NCI-H2081 treated with DMSO at 0.1 percent for 48 hours (cell line): ENCODE results near the gene ZBTB7C.

Experiments
- DNase-seq: peaks from one replicate; lab custom pipeline; 2025; lab: John Stamatoyannopoulos, UW

The ZBTB7C gene

DNA sequence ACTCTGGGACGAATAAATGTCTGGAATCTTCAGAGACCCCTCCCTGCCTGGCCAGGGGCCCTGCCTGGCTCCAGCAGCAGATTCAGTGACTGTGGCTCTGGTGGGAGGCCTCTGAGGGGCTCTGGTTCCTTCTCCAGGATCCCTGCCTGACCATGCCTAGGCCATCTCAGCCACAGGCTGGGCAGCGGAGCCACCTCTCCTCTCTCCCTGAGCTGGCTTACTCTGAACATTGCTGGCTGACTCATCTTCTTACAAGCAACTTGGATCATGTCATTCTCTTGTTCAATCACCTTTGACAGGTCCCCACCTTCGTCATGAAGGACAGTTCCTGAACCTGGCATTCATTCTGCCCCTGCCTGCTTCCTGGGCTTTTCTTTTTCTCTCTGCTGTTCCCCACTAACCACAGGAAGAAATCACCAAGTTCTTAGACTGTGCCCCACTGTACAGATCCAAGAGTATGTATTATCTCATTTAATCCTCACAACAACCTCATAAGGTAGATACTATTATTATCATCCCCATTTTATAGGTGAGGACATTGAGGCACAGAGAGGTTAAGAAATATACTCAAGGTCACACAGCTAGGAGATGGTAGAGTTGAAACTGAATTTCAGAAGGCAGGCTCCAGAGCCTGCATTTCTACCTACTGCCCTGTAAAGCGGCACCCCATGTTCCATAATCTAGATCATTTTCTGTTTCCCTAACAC lies 323.2 kb downstream of the ZBTB7C start:
- DNase-seq: no peak

DNA sequence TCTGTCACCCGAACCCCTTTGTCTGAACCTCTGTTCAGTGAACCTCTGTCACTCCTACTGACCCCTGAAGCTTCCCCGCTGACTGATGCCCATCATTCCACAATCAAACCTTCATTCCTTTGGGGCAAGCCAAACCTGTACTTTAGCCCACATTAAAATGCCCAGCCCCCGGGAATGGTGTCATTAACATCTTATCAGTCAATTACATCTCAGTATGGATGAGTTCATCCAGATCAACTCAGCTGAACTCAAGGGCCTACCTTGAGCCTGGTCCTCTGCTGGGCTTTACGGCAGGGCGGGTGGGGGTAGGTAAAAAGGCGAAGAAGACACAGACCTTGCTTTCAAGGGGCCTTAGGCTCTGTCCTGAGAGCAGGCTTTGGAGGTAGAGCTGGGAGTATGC lies 324.3 kb downstream of the ZBTB7C start:
- DNase-seq: no peak

DNA sequence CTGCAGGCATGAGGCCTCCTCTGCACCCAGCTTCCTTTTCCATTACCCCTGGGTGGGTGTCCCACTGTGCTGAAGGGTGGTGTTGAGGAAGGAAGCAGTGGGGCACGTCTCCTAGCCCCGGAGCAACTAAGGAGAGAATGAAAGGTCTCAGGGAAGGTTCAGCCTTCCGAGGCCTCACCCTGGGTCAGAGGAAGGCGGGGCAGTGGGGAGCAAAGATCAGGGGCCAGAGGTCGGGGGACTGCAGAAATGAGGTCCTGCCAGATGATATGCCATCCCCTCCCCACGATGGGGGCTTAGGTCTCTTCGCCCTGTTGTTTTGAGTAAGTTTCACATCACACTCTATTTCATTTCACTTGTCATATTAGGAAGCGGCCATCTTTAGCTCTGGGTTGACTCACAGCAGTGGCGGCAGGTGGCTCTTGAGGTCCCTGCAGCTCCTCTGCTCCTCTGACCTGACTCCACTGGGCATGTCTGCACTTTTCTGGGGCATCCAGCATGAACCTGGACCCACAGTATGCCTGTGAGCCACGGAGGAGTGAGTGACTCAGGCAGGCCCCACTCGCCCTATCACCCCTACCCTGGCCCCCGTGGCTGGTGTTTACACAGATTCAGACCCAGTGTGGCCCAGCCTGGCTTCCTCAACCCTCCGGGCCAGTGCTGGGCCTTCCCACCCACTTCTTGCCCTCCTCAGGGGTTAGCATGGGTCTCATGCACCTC lies 325.0 kb downstream of the ZBTB7C start:
- DNase-seq: no peak

DNA sequence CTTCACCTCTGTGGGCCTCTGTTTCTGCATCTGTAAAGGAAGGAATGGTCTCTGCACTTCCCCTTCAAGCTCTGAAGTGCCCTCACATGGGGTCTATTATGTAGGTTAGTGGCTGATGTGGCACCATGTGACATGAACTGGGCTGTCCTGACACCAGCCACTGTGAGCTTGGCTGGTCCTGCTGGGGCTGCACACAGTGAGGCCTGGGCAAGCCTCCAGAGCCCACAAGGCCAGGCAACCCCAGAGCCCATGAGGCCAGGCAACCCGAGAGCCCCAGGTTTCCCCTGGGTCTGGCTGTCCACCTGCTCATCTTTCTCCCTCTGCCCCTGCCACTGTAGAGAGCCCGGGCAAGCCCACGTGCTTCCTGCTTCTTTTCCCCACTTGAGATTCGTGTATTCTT lies 328.6 kb downstream of the ZBTB7C start:
- DNase-seq: no peak

DNA sequence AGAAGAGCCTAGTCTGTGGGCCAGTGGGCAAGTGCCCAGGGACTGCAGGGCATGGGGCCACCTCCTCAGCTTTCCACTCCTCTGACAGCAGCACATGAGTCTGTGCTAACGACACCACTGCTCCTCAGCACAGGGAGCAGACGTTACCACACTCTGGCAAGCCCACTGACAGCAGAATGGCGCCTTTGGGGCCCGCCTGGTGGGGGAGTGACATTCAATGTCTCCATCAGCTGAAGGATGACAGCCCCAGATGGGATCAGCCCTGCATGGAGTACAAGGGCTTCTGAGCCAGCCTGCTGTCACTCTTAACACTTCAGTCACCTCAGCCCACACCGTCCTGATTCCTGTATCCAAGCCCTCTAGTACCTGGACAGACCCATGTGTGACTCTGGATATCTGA lies 329.3 kb downstream of the ZBTB7C start:
- no peak for DNase-seq

DNA sequence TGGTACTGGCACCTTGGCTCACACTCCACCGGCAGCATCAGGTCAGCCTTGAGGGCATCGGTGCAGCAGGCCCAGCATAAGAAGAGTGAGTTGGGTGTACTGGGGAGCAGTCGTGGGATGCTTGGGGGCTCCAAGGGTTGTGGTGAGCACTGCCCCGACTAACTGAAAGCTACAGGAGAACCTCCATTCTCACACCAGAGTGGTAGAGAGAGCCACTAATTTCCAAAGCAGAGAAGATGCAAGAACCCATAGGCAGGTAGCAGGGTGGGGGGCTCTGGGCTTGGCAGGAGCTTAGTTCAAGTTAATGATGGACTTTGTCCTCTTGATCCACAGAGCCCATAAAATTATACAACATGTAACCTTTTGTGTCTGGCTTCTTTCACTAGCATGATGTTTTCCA lies 330.7 kb downstream of the ZBTB7C start:
- DNase-seq: no peak

DNA sequence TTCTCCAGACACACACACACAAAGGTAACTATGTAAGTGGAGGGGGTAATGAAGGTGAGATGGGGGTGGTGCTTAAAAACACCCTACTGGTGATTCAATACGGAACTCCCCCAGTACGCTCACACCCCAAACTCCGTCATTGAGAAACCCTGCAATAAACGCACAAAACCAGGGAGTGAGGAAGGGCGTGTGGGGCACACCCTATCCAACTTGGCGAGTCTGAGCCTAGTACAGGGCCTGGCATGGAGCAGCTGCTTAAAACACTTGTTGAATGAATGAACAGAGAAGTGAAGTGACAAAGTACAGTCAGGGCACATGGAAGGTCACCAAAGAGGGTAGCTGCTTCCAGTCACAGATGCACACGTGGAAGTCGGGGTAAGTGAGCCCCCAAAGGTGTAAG lies 331.9 kb downstream of the ZBTB7C start:
- no peak for DNase-seq

DNA sequence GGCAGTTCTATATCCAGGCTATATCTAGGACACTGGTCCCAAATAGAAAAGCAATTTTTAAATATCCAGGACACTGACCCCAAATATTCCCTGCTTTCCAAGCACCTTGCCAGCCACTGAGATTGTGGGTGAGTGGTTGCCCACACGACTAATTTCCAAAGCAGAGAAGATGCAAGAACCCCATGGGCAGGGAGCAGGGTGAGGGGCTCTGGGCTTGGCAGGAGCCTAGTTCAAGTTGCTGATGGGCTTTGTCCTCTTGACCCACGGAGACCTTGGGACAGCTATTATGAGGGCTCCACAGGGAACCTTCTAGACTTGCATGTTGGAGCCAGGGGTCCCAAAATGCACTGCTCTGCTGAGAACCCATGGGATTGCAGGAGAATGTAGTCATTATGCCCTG lies 332.7 kb downstream of the ZBTB7C start:
- DNase-seq: no peak

DNA sequence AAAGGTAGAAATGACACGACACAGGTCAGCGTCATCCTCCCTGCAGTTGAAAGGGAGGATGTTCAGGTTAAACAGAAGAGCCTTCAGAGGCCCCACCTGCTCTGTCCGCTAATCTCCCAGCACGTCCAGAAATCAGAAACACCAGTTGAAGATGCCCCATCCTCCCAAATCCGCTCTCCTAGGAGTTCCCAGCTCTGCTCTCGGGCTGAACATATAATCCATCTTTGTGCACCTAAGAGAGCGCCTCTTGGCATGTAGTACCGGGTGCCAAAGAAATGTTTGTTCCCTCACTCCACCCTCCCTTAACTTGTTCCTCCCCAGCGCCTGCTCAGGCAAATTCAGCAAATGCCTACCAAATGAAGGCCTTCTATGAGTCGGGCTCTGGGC lies 333.5 kb downstream of the ZBTB7C start:
- DNase-seq: no peak

DNA sequence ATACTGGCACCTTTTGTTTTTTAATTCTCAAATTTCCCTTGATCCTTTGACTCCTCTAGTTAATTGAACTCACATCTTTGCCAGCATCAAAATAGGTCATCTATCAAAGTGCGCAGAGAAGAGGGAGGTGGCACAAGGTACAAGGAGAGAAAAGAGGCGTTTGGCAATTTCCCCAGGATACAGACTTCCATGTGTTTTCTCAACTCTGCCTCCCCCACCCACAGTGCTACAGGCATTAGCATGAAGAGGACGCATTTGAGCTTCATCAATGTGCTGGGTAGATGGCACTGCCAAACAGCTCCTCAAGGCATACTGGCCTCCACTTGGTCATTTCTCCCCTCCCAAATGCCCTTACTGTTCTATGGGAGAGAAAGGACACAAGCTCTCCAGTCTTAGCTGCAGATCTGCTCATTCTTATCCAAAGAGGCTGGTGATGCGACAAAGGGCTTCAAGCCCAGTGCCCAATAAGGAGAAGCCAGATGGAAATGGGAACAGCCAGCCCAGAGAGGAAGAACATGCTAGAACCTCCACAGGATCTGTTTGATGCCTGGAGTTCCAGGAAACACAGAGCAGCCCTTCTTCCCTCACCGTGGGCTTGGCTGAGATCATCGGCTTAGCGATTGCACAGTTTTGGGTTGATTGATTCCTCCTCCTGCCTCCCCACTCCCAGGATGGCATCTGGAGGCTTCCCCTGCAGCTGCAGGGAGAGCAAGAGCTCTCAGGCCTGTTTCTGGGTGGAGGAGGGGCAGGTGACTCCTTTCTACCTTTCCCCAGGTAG lies 334.1 kb downstream of the ZBTB7C start:
- DNase-seq: no peak

DNA sequence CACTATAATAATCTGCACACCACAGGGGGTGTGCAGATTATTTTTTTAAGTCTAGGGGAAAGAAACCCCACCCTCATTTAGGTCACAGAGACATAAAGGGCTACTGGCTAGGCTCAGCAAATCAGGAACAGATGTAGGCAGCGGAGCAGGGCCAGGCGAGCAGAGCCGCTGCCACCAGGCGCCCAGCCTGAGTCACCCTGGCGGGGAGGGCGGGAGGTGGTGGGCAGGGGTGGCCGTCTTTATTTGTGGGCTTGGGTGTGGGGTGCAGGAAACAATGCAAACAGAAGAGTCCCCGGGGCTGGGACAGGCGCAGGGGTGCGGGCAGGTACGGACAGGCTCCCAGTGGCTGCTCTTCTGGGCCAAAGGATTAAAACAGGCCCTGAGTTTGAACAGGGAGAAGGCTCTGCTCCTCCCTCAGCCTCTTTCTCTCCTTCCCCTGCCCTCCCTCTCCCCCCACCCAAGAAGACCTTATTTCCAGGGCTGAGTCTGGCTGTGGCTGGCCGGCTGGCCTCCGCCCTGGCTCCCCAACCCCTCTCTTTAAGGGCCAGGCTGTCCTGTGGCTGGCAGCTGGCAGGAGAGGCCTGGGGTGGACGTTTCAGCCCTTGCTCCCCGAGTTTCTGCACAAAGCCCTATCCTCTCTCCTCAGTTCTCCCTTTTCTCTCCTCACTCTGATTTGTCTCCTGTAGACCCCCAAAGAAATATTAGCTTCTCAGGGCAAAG lies 335.8 kb downstream of the ZBTB7C start:
- no peak for DNase-seq

DNA sequence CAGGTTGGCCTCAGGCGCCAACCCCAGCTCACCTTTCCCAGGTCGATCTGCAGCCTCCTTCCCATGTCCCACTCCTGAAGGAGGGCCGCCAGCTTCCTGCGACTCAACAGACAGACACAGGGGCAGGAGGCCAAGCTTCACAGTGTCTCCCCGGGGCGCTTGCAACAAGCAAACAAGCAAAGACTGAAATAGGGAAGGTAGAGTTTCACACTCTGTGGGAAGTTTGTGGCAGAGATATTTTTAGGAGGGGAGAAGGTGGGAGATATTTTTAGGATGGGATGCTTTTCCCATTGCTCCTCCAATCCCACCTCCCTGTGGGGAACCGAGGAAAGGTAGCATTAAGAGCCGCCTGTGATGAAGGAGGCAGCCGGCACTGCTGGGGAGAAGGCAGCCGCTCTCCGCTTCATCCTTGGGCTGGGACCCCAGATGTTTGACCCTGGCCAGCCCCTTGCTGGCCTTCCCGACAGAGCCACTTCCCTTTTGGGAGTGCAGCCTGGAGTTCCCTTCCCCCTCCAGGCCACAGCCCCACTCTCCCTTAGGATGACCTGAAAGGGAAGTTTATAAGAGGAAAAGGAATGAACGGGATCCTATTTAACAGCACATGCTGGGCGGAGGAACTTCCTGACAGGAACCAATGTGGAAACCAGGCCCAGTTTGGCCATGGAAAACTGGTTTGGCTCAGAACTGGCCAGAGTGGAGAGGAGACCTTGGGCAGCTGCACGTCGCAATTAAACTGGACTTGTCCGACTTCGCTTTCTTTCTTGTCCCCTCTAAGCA lies 336.6 kb downstream of the ZBTB7C start:
- no peak for DNase-seq

DNA sequence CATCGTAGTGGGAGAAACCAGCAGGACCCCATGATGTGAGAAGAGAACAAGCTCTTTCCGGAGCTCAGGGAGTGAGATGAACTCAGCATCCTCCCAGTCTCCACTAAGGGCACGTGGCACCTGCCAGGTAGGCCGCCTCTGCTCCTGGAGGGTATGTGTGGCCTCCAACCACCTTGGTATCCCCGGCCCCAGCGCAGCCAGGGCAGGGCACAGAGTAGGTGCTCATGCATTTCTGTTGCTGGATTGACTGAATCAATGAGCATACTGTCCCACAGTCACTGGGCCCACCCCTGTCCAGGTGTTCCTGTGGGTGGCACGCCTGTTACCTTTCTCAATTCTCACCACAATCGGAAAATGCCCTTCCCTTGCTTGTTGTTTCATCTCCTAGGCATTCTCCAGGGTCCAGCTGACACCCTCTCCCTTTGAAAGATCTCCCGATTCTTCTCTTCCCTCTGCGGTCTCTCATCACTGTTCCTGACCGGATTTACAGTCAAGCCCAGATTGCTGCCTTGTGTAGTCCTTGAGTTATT lies 340.2 kb downstream of the ZBTB7C start:
- no peak for DNase-seq

DNA sequence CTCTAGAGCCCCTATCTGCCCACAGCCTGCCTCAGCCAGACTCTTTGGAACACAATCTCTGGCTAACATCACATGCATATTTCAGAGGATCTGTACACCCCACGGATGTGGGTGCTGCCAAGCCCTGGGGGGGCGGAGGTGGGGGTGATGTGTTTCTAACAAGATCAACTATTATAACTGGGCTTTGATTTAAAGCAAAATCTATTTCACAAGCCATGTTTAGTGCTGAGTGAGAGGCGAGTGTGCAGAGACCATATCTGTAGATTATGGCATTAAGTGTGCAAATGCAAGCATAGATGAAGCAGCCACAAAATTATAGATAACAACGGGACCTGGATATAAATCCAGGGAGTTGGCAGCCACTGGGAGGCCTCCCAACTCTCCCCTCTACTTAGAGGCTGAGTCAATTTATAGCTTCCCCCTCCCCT lies 342.9 kb downstream of the ZBTB7C start:
- DNase-seq: no peak

DNA sequence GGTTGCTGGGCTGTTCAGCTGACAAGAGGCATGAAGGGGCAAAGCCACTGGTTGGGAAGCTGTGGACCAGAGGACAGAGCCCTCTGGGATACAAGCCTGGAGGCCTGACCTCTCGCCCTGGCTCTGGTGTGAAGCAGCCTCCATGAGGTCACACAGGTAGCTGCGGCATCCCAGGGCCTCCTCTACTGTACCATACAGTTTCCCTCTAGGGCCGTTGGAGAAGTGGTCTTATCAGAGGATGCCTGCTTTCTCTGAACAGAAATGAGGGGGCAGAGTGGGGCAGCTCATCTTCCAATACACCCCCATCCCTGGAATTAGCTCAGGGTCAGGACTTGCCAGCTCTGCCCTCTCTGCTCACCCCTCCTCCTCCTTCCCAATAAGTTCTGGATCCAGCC lies 343.6 kb downstream of the ZBTB7C start:
- no peak for DNase-seq

DNA sequence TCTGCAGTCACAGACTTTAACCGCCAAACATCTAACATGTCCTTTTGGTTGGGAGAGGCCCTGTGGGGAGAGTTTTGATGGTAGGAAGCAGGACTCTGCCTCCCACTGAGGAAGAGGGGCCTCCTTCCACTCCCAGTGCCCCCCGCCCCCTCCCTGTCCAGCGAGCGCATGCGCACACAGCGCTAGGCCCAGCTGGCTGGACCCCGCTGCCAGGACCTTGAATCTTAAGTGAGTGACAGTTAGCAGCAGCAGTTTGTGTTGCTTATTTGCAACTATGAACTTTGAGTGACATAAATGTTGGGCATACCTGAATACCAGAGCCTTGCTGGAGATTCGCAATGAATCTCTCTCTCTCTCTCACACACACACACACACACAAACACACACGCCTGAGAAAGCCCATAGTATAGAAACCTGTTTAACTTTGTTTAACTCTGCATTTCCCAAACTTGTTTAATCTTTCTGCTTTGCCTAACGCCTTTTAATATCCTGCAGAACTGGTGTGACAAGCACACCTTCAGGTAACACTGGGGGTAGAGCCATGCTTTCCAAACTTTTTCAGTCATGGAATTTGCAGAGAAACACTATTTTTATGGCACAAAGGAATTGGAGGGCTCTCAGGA lies 344.1 kb downstream of the ZBTB7C start:
- DNase-seq: no peak

DNA sequence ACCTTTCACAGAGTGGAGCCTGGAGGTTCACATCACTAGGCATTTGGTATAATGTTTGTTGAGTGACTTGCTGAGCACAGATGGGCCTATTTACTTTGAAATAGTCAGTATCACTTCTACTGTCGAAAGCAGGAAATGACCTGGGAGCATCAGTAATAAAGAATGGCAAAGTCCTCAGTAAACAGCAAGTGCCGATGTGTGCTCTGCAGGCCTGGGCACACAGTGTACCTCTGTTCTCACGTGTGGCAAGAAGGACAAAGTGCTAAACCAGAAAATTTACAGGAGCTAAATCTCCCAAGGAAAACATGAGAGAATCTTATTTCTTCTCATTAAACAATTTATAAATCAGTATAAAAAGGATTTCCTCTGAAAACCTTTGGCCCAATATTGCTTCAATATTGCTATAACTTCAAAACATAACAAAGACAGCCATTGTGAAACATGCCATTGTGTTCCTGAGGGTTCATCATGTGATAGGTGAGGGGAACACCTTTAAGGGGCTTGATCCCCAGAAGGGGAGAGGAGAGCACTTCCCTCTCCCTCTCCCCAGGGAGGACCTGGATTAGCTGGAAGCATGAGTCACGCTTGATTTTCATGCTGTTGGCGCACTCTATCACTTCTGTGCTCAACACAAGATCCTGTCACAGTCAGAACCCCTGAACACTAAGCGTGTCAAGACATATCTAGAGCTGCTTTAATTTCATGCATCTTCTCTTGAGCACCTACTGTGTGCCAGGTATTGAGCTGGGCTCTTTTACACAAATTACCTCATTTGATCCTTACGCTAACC lies 347.2 kb downstream of the ZBTB7C start:
- DNase-seq: no peak

DNA sequence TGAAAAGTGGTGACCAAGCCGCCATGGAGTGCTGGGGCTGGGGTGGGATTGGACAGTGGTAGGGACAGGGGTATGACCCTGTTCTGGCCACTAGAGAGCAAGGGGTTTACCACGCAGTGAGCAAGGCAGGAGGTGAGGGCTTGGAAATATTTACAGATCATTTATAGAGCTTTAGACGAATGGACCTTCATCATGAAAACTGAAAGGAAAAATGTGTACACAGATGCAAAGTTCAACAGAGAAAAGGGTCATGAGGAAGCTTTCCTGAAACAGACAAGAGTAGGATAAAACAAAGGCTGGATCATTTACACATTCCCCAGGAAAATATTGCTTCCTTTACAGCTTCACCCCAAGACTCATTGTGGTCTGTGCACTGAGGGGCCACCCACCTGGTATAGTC lies 348.2 kb downstream of the ZBTB7C start:
- no peak for DNase-seq

DNA sequence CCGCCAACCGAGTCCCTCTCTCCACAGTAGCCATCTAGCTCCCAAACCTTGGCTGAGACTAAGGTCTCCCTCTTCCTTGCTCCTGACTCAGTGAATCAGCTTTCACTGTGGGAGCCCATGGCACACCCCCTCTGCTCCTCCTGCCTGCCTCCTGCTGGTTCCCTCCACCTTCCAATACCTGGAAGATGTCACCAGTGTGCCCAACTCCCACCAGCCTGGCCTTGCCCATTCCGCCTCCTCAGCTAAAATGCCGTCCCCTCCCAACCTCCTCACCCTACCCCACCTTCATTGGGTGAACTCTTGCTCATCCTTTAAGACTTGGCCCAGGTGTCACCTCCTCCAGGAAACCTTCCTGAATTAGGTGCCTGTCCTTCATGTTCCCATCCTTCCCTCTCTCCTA lies 348.8 kb downstream of the ZBTB7C start:
- DNase-seq: no peak

DNA sequence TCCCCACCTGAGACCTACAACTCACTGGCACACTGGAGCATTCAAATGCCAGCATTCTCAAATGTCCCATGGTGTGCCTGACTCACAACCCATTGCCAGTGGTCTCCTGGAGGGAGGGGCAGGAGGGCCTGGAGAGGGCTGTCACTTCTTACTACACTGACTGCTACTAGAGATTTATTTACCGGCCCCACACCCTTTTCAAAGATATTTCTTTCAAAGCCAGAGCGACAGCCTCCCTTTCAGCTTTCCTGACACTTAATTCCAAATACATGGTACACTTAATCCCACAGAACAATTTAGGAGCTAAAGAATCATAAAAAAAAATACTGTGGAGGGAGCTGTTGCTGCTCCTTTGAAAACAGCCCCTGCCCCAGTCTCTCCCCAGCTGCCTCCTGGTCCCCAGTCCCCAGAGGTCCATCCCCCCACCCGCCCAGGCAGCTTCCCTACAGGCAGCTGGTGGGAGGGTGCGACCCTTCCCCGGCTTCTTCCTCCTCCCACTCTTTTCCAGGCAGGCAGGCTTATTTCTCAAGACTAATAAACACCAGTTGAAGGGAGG lies 349.6 kb downstream of the ZBTB7C start:
- DNase-seq: no peak
